ENCODE measurements around the gene SESN1.
"Not testable (repeated sequence)": the region's sequence is repeated elsewhere in the genome, so short reads cannot be mapped to it uniquely, and the experiment has no call there.

The SESN1 gene

DNA sequence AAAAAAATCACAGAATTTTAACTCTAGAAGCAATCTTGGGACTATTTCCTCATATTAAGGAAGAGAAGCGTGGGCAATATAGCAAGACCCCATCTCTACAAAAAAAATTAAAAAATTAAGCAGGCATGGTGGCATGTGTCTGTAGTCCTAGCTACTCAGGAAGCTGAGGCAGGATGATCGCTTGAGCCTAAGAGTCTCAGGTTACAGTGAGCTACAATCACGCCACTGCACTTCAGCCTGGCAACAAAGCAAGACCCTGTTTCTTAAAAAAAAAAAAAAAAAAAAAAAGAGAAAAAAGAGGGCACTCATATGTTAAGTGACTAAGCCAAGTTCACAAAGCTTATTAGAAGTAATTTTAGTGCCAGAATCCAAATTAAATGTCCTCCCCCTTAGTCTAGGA lies 100.8 kb downstream of the SESN1 start:
- no peak for FAIRE-seq

DNA sequence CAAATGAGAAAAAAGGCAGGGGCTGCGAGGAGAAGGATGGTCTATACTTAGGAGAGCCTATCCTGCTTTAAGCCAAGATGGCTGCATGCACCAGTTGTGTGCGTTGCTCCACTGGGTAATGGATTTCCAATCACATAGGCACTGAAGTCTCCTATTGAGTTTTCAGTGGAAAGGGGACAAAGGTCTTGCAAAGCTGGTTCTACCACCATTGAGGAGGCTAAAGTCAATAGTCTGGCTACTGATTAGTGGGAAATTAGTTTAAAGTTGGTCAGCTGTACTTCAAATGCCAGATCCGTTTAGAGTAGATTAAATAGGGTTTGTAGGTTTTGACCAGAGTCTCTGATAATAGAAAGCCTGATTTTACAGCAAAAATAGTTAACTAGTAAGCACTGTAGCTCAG lies 104.9 kb downstream of the SESN1 start:
- no peak for FAIRE-seq

- no peak for FAIRE-seq
Measured at GRCh38 chr6:108988765-108989164, 105.9 kb downstream of the SESN1 start.

GRCh38 chr6:108988296-108988695 lies 106.3 kb downstream of the SESN1 start:
- FAIRE-seq = no peak

- no peak for FAIRE-seq
Measured at GRCh38 chr6:108987156-108987555, 107.5 kb downstream of the SESN1 start.

DNA sequence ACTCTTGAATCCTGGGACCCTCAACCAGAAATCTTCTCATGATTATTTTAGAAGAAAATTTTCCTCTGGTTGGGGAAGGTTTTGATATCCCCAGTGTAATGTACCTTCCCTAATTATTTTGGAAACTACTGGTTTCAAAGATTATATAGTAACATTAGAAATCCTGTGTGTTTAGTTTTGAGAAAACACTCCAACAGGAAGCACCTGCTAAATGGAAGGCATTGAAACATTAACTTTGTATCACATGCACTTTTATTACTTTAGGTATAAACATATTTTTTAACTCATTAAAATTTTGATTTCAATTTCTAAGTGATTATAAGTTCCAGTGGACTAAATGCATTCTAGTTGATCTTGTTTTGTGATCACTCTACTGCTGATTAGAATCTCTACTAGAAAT lies 109.3 kb downstream of the SESN1 start:
- FAIRE-seq = peak; percentile 71

- no peak for FAIRE-seq
Measured at GRCh38 chr6:108983151-108983550, 111.5 kb downstream of the SESN1 start.

- no peak for FAIRE-seq
Measured at GRCh38 chr6:108982154-108983113, 112.2 kb downstream of the SESN1 start.

GRCh38 chr6:108978638-108979037 lies 116.0 kb downstream of the SESN1 start:
- FAIRE-seq = not testable (repeated sequence)

GRCh38 chr6:108974201-108974600 lies 120.4 kb downstream of the SESN1 start:
- no peak for FAIRE-seq

- FAIRE-seq = no peak
Measured at GRCh38 chr6:108969776-108970175, 124.9 kb downstream of the SESN1 start.

DNA sequence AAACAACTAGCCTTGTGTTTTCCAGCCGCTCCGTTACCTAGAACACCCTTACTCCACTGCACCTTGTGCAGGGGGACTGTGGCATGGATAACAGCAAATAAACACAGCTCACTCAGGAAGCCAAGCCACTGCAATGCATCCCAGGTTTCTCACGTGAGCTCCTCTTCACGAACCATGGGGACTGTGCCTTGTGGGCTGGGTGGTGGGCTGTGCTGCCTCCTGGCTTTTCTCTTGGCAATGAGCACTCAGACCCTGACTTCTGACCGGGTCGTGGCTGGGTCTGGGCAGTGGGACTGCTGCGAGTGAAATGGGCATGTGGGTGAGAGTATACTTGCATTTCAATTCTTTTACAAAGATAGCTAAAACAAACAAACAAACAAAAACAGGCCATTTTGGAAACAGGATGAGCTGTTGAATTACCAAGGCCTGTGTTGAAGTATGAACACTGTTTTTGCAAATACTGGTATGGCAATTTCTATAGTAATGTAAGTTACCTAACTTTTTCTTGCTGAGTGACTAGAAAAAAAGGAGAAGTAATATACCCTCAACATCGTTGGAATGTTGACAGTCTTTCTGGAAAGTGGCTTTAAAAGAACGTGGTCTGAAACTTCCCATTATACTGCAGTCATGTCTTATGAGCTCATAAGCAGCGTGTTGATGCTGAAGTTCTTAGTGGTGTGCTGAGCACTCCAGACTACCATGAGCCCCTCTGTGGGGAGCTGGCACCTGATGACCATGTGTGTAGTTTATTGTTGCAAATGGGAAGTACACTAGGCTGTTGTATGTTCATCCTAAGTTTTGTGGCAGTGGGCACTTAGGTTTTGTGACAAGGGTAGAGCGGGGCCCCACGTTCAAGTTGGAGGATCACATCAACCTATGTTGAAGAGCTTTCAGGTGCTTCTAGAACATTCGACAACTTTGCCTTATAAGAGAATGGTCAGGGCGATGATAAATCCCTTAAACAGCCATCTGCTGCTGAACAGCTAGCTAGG lies 126.0 kb downstream of the SESN1 start:
- no peak for FAIRE-seq

DNA sequence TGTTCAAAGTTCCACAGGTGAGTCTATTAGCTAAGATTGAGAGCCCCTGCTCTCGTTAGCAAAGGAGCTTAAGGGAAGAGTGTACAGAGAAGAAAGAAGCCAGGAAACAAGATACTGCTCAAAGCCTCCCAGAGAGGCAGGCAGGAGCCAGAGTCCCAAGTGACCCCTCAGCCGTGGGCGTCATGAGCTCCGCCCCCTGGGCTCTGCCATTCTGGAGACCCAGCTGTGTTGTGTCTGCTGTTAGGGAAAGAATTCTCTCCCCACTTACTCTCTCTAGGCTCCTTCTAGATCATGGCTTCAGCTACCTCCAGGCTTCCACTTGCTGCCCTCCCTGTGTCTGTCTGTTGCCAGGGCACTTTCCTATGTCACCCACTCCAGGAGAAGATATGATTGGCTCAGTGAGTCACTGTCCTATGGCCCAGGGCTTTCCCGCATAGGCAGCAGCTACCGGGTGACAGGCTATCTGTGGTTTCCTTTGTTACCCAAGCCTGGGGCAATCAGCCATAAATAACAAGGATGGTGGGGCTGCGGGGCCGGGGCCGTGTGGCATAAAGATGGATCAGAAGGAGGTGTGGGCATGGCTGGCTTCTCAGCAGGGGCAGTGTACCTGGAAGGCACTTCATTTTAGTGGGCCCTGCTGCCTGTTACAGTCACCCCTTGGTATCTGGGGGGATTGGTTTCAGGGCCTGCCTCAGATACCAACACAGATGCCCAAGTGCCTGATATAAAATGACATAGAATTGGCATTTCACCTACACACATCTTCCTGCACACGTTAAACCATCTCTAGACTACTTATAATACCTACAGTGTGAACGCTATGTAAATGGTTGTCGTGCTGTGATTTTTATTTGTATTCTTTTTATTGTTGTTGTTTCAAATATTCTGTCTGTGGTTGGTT lies 127.5 kb downstream of the SESN1 start:
- no peak for FAIRE-seq

DNA sequence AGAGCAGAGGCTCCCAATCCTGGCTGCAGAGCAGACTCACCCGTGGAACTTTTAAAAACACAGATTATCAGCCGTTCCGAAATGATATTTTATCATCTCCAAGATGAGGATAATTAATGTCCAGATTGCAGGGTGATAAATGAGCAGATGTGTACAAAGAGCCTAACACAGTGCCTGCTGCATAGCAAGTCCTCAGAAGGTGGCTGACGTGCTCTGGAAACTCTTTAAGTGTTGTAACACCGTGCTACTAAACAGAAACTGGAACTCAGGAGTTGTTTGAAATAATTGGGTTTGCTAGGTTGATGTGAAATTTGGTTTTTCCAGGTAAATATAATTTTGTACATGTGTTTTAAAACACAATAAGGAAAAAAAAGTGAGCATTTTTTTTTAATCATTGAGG lies 128.4 kb downstream of the SESN1 start:
- no peak for FAIRE-seq

GRCh38 chr6:108961985-108962384 lies 132.7 kb downstream of the SESN1 start:
- FAIRE-seq = no peak

- no peak for FAIRE-seq
Measured at GRCh38 chr6:108961077-108961476, 133.6 kb downstream of the SESN1 start.

DNA sequence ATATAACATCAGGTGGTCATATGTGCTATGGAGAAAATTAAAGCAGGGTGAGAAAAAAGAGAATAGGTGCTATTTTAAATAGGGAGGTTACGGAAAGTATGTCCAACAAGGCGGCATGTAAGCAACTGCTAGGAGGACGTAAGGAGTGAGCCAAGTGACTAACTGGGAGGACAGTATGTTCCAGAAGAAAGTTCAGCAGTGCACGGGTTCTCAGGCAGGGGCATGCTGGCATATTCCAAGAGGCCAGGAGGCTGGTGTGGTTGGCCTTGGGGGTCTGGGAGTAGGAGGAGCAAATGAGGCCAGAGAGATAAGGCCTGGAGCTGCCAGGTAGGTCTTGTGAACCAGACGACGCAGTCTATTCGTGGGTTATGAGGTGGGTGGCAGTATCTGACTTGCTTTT lies 134.0 kb downstream of the SESN1 start:
- no peak for FAIRE-seq

GRCh38 chr6:108959972-108960582 lies 134.6 kb downstream of the SESN1 start:
- FAIRE-seq = no peak

DNA sequence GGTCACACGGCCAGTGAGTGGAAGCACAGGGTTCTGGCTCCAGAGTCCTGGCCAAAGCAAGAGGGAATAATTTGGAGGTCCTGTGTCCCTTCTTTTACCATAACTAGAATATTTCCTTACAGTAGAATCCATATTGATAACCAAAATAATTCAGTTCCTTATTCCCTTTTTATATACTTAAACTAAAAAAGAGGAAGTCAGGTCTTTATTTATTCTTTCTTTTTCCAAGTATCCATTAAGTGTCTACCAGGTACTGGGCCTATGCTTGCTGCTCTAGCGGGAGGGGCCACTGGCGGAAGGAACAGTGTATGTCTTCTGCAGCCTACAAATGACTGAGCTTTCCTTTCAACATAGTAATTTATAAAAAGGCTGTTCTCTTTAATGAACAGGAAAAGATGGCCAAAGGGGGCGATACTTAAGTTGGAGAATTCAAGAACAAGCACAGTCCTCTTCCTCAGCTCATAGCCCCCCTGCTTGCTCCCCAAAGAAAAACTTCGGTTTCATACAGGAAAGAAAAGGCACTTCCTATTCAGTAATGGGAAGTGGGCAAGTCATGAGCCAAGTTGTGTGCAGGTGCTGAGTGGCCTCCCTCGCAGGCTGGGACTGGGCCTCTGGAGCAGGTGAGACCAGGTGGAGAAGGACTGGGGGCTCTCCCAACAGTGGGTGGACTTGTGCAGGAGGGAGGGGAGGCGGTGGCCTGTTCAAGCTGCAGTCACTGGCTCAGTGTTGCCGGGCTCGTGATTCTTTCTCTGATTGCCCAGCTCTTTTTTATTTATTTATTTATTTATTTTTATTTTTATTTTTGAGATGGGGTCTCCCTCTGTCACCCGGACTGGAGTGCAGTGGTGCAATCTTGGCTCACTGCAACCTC lies 135.5 kb downstream of the SESN1 start:
- no peak for FAIRE-seq

- no peak for FAIRE-seq
Measured at GRCh38 chr6:108957221-108957620, 137.4 kb downstream of the SESN1 start.

All from islet of Langerhans (tissue), 1 donor.